Astrocyte of the spinal cord (primary cell): ENCODE results near the gene MTARC2.

Experiments
- DNase-seq: peaks from one replicate; pipeline ENCODE4 v3.0.0; 2011; ENCODE audit warnings: low read depth, low spot score
- H3K4me3 ChIP-seq: 2 replicates; pipeline ENCODE4 v1.5.1; 2011; ENCODE audit warnings: low read depth, mild to moderate bottlenecking, low read length, moderate library complexity
- CTCF ChIP-seq: IDR thresholded peaks from 2 replicates; pipeline ENCODE4 v1.5.1; 2012; ENCODE audit warnings: low read depth, mild to moderate bottlenecking, low read length, inconsistent platforms
- in situ Hi-C: cut with HindIII; loops from 2 replicates; pipeline ENCODE4 v1.10.0; 2017; ENCODE audit warnings: low sequenced_read_pairs

The MTARC2 gene

DNA sequence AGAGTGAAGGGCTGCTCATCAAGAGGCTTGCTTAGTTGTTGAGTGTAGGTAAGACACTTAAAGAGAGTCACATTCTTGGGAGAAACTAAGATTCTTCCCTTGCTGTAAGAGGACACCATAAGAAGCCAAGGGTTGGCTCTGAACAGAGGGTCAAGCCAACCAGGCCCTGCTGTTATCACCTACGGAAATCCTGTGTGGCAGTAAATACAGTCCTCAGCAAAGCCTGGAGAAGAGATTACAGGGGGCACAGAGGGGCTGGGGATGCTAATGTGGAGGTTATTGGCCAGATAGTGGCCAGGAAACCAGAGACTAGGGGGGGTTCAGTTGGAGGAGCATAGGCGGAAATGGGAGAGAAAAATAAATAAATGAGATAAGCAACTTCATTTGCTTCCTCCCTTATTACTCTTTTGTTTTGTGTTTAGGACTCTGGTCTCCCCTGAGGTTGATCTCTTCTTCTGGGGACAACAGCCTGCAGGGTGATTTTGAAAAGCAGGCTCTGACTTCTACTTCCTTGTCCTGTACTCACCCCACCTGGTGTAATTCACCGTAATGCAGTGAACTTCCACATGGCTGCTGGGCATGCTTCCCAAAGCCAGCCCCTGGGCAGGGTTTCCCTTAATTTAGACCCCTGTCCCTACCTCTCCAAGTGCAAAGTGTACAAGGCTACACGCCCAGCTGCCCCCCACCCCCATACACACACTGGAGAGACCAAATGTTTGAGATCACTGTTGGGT, 79.5 kb downstream of the MTARC2 start:
- TF ChIP-seq CTCF: no peak
- DNase-seq: no peak

GRCh38 chr1:220828179-220828490, 80.0 kb downstream of the MTARC2 start:
- TF ChIP-seq CTCF: no peak
- in situ Hi-C loops: no loop called here
- no peak for DNase-seq
- H3K4me3 ChIP-seq: no peak overlapping the region

More for the DNA sequence above, 79.5 kb downstream of the MTARC2 start:
- no peak overlapping the region for H3K4me3 ChIP-seq
- in situ Hi-C loops: no loop called here

DNA sequence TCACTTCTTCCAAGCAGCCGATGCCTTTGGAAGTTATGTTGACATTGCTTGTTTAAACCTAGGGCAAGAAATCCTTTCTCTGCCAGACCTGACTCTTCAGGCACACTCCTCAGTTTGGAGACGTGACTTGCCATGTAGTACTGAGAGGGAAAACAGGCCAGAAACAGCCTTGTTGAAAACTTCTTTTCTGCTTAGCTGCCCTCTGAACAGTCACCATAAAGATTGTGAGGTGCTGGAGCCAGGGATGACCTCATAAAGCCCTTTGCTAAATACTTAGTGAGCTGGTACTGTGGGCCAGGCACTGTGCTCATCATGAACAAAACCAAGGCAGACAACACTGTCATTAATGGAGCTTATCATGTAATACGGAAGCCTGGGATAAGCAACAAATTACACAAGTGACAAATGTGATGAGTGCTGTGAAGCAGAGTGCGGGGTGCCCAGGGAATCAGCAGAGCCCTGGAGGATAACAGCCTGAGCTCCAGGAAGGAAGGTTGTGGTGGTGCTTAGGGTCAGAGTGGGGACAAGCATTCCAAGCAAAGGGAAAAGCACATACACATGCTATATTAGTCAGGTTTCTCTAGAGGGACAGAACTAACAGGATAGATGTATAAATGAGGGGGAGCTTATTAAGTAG, 80.9 kb downstream of the MTARC2 start:
- no peak overlapping the region for H3K4me3 ChIP-seq
- no peak for TF ChIP-seq CTCF
- DNase-seq: no peak
- in situ Hi-C loops: no loop called here

DNA sequence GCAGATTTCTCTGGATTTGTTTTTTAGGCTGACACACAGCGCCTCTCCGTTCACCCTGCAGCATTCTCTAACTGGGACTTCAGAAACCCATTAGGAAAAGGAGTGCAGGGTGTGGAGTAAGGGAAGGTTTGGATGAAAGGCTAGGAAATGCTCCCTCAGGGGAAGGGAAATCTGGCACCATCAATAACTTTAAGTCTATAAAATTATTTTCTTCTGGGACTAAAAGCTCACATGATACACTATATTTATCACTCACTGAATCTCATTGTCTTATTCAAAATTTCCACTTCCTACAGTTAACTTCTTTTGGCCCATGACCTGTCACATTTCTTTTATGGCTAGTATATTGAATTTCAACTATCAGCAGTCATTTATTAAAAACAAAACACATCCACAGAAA, 85.3 kb downstream of the MTARC2 start:
- TF ChIP-seq CTCF: no peak
- in situ Hi-C loops: no loop called here
- DNase-seq: no peak
- H3K4me3 ChIP-seq: no peak overlapping the region
